Breast epithelium (tissue), 3 donors: Measurements from ENCODE around the gene SLC34A1.

Experiments used
- POLR2A ChIP-seq: fragments of 450-650 bp; IDR thresholded peaks from one replicate; pipeline ENCODE4 v1.6.1; 2016; ENCODE audit warnings: antibody characterized with exemption, mild to moderate bottlenecking, moderate library complexity
- POLR2AphosphoS5 ChIP-seq, 3 donors: sonication (generic); formaldehyde crosslinking; IDR thresholded peaks; one replicate each; pipeline ENCODE4 v1.6.1; 2017; ENCODE audit warnings: antibody characterized with exemption in 3 of 3
- TF ChIP-seq, protein P1 (sequence below), 3 donors: fragments of 450-650 bp; IDR thresholded peaks; one replicate each; pipeline ENCODE4 v1.5.1; 2016 to 2017; ENCODE audit warnings: antibody characterized with exemption in 3 of 3, mild to moderate bottlenecking in 3 of 3, moderate library complexity in 3 of 3

DNA sequence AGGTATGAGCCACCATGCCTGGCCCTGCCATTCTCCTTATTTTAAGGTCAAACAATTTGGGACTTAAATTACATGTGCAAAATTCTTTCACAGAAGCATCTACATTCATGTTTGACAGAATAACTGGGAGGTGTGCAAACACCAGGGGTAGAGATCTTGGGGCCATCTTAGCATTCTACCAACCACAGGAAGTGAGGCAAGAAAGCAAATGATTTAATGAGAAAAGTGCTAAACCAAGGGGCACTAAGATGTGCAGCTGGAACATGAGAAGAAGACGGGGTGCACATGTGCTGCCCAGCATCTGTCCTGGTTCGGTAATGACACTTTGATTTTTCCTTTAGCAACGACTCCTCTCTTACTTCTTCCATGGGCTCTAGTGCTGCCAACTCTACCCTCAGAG, 26.3 kb downstream of the SLC34A1 start:
- TF ChIP-seq, protein P1, sequence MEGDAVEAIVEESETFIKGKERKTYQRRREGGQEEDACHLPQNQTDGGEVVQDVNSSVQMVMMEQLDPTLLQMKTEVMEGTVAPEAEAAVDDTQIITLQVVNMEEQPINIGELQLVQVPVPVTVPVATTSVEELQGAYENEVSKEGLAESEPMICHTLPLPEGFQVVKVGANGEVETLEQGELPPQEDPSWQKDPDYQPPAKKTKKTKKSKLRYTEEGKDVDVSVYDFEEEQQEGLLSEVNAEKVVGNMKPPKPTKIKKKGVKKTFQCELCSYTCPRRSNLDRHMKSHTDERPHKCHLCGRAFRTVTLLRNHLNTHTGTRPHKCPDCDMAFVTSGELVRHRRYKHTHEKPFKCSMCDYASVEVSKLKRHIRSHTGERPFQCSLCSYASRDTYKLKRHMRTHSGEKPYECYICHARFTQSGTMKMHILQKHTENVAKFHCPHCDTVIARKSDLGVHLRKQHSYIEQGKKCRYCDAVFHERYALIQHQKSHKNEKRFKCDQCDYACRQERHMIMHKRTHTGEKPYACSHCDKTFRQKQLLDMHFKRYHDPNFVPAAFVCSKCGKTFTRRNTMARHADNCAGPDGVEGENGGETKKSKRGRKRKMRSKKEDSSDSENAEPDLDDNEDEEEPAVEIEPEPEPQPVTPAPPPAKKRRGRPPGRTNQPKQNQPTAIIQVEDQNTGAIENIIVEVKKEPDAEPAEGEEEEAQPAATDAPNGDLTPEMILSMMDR (IDR thresholded peaks at IDR 0.05), result no peak
- TF ChIP-seq POLR2A, result no peak
- no peak for TF ChIP-seq POLR2AphosphoS5 (IDR thresholded peaks at IDR 0.05)
